ENCODE results near the gene CTDNEP1. TPM values are rescaled to one million over a fixed set of nuclear protein-coding genes. Genes with fewer than 3 reads are reported as not detected.

The CTDNEP1 gene
- 144 TPM for polyA plus RNA-seq (2013, experiment 1 of 2; ENCODE audit: insufficient read length)
- polyA plus RNA-seq (2013, experiment 2 of 2; ENCODE audit: insufficient read length), result 142 TPM

DNA sequence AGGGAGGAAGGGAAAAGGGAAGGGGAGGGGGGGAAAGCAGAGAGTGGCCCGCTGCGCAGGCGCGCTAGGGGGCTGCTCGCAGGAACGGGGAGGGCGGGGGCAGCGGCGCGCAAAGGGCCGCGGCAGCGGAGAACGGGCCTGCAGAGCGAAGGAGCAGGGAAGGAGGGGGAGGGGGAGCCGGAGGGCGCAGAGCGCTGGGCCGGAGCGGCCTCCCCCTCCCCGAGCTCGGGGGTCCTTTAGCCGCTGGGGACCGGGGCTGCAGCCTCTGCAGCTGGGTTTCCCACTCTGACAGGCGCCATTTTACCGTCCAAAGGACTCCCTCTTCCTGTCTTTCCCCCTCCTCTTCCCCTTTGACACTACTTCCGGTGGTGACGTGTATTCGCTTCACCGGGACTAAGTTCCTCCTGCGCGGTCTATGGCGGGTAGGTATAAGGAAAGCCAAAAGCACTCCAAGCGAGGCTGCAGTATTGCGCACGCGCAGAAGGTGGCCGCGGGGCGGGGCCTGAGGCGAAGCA, at the start of gene CTDNEP1:
CTDNEP1 (minus strand) TSS at position 74 of the 515 bp plus-strand sequence. CDS start 438 bp downstream, outside the sequence.
- peak; percentile 100 for DNase-seq

DNA sequence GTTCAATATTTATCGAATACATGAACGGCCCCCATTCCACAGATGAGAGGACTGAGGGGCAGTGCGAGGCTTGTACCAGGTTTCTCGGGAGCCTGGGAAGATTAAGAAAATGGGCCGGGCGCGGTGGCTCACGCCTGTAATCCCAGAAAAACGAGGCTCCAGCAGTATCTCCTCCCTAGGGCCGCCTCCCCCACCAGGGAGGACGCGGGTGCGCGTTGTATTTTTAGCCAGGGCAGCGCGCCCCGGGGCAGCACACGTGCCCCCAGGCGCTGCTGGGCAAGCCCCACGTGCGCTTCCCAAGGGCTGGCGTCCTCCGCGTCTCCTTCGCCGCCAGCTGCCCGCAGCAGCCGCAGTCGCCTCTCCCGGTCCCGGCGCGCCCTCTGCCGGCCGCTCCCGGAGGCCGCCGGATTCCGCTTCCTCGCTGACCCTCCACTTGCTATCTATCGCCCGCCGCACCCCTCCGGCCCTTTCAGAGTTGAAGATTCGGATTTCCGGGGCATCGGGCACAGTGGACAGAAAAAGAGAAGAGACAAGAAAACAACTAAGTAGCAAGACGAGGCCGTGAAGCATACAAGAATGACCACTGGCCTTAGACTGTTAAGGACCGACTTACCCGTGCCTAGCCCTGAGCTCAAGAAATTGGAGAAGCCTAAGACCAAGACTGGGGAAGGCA, 44.8 kb upstream of the CTDNEP1 start:
- DNase-seq, result peak; percentile 76

GRCh38 chr17:7295230-7296180, 44.0 kb upstream of the CTDNEP1 start:
- no peak for DNase-seq

DNA sequence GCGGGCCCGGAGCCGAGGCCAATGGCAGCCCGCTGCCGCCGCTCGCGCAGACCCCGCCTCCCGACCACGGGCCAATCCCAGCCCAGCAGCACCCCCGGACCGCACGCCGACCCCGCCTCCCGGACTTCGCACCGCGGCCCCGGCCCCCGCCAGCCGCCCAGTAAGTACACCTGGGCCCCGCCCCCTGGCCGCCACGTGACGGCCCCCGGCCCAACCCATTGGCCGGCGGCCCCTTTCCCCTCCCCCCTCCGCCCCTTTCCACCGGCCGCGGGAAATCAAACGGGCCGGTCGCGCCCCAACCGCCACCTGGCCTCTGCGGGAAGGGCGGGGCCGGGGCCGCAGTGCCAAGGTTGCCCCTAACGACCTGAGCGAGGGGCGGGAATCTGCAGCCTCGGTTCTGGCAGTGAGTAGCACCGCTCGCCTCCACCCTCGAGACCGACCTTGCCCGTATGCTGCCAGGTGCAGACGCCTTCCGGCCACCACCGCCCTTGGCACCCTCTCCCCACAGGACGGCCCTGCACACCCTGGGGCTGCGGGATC, 43.1 kb upstream of the CTDNEP1 start, which contains the start of gene YBX2:
YBX2 (minus strand) TSS at position 26 of the 540 bp plus-strand sequence. CDS start 139 bp downstream, outside the sequence.
- DNase-seq, result peak; percentile 24

DNA sequence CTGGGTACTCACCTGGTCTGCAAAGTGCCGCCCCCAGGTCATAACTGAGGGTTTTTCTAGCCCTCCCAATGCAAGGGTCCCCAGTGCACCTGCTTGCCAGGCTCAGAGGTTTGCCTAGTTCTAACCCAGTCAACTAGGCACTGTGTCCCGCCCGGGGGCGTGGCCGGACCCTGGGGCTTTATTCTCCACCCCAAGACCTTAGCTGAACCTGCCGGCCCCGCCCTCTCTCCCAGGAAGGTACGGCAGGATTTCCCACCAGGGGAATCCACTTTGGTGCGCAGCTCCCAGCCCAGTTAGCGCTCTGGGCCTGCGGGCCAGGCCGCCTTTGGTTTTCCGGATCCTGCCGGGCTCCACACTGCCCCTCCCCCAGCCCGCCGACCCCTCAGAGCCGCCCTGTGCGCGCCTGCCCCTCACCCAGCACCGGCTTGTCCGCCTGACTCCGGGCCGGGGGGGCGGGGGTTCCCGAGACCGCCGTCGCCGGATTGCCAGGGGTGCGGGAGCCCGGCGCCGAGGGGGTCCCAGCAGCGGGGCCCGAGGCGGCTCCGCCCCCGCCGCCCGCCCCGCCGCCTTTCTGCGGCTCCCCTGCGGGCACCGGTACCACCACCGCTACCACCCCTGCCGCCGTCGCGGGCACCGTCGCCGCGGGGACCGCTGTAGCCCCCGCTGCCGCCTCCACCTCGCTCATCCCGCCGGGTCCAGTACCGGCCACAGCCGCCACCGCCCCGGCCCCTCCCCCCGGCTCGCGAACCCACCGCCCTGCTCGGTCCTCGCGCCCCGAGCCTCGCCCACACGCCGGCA, 42.5 kb upstream of the CTDNEP1 start:
- no peak for DNase-seq

GRCh38 chr17:7293159-7293558, 41.6 kb upstream of the CTDNEP1 start:
- no peak for DNase-seq

GRCh38 chr17:7292729-7293128, 41.2 kb upstream of the CTDNEP1 start:
- DNase-seq, result no peak

DNA sequence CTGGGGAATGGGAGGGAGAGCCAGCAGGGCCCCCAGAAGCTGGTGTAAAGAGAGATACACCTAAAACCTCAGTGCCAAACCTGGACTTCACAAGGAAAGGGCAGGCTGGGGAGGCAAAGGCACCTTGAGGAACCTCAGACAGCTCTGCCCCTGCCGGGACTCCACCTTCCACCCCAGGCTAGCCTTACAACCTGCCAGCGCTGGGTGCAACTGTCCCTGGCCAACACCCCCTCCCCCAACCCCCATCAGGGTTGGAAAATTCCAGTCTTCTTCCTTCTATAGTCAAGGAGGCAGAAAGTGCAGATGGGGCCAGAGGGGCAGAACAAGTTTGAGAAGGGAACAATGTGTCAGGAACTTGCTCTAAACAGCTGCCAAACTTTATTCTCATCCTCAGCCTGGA, 40.7 kb upstream of the CTDNEP1 start:
- DNase-seq, result no peak

GRCh38 chr17:7290685-7291084, 39.2 kb upstream of the CTDNEP1 start:
- DNase-seq, result no peak

- DNase-seq, result no peak
These were observed 38.6 kb upstream of the CTDNEP1 start for GRCh38 chr17:7290166-7290565.

GRCh38 chr17:7289256-7290032, 37.9 kb upstream of the CTDNEP1 start:
- no peak for DNase-seq

DNA sequence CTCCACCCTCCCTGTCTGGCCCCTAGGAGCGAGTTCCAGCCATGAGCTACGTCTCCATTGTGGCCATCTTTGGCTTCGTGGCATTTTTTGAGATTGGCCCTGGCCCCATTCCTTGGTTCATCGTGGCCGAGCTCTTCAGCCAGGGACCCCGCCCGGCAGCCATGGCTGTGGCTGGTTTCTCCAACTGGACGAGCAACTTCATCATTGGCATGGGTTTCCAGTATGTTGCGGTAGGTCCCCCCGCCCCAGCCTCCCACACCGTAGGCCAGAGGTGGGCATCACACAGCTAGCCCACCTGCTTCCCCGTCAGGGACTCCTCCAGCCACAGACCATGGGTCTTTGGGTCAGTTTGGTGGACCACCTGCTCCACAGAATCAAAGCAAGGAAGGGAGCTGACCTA, 34.1 kb upstream of the CTDNEP1 start:
- DNase-seq, result no peak

DNA sequence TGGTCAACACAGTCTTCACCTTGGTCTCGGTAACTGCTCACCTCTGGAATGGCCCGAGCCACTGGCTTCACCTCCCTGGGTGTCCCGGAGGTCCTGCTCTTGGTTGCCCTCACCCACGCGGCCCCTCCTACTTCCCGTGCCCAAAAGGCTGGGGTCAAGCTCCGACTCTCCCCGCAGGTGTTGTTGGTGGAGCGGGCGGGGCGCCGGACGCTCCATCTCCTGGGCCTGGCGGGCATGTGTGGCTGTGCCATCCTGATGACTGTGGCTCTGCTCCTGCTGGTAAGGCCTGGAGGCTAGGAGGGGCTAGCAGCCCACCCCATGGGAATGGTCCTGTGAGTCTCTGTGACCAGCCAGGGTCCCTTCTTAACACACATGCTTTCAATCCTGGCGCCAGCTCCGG, 33.4 kb upstream of the CTDNEP1 start:
- DNase-seq, result no peak

GRCh38 chr17:7283471-7284216, 32.1 kb upstream of the CTDNEP1 start:
- DNase-seq, result no peak

- DNase-seq, result no peak
These were observed 31.3 kb upstream of the CTDNEP1 start for GRCh38 chr17:7282752-7283321.

DNA sequence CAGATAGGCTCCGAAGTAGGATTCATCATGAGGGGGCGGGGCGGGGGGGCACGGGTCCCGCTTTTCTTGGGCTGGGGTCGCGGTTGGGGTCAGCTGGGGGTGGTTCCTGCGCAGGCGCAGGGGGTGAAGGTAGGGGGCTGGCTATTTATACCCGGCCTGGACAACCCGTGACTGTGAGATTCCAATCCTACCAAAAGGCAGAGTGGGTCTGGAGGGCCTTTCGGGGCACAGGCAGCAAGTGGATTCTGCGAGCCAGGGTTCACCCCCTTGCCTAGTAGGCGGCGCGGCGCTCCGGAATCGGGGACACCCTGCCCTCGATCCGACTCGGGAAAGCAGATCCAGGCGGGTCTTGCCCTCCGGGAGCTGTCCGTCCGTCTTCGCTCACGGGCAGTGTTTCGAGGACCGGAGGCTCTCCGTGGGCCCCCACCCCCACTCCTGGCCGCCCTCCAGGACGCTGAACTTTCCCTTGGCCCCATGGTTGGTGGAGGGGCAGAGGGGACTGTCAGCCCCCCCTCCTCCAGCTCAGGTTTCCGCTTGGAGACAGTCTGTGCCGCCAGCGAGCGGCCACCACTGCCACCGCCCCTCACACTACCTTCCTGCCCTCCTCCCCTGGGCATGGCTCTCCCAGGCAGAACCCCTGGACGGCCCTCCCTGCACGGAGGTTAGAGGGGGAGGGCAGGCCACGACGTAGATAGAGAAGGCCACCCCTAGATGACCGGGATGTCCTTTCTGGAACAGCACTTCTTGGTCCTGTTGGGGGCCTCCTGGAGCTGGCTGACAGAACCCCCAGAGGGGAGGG, 30.6 kb upstream of the CTDNEP1 start:
- DNase-seq, result no peak

GRCh38 chr17:7281074-7281952, 29.8 kb upstream of the CTDNEP1 start, which contains the start of gene SLC2A4:
SLC2A4 (plus strand) TSS chr17:7281718; CDS start chr17:7281935, 217 bp downstream.
- DNase-seq, result peak; percentile 94

DNA sequence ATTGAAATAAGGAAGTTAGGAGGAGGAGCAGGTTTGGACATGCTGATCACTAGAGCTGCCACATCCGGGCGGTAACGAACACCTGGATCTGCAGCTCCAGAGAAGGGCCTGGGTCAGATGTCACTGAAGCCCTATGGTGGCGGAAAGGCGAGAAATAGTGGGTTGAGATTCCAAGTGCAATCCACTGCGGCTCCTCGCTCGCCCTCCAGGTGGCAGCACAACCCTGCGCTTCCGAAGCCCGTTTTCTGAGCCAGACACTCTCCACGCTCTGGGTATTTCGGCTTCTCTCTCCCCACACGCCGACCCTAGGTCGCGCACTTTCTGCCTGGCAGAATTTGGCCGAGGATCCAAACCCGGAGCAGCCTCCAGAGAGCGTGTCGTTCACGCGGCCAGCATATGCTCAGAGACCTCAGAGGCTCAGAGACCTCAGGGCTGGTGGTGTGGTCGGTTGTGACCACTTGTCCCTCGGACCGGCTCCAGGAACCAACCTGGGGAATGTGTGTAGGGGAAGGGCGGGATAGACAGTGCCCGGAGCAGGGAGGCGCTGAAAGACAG, 29.1 kb upstream of the CTDNEP1 start:
- DNase-seq, result peak; percentile 75
